GM19463 (cell line): Measurements from ENCODE around the gene ATXN7L3.

ENCODE experiments used
- ATAC-seq: cut with Tn5 transposase; IDR thresholded peaks from one replicate; pipeline ENCODE4 v1.9.1; 2021; ENCODE audit warnings: mild to moderate bottlenecking, moderate library complexity; ENCODE audit not compliant: unreplicated experiment

Gene ATXN7L3

DNA sequence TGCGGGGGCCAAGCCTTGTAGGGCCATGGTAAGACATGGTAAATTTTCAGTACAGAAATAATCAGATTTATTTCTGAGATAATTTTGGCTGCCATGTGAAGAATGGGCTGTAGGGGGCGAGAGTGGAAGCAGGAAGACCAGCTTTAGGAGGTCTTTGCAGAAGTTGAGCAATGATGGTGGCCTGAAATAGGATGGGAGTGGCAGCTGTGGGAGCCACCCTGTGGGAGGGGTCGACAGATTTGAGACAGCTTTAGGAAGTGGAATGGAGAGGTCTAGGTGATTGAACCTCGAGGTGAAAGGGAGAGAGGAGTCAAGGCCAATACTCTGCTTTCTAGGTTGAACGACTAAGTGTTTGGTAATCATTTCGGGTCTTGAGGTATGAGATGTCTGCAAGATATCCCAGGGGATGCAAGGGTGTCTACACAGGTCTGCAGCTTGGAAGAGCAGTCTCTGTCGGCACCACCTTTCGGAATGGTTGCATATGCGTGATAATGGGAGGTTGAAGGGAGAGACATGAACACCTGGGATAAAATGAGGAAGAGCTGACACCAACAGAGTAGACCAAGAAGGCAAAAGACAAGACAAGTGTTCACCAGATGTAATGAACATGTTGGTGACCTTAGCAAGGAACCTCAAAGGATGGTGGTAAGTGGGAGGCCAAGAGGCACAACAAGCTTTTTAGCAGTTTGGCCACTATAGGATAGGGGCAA lies 4.2 kb upstream of the ATXN7L3 start:
- ATAC-seq = no peak

- no peak for ATAC-seq
Measured at GRCh38 chr17:44202756-44203155, 3.1 kb upstream of the ATXN7L3 start.

DNA sequence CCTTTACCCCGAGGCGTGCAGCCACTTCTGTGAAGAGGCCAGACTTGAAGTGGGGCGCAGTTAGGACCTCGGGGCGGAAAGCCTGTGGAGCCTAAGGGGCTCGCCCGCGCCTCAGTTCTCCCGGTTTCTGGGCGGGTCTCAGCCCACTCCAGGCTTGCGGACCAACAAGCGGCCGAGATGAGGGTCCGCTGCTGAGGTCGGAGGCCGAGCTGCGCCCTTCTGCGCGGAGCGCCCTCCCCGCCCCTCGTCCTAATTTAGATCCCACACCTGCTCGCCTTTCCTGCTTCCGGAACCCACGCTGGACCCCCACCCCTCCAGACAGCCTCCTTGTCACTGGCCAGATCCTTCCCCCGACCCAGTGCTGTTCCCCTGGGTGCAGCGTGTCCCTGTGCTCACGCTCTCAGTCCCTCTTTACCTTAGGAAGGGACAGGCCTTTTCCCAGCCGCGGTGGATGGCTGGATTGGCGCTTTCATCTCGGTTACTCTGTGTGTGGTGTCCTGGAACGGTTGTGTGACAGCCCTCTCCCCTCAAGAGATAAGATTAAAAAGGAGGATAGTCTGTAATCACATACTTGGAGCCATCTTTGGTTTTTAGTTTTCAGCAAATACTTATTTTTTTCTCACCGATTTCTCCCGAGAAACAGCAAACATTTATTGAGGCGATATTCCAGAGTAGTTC lies 933 bp upstream of the ATXN7L3 start:
- ATAC-seq = no peak

DNA sequence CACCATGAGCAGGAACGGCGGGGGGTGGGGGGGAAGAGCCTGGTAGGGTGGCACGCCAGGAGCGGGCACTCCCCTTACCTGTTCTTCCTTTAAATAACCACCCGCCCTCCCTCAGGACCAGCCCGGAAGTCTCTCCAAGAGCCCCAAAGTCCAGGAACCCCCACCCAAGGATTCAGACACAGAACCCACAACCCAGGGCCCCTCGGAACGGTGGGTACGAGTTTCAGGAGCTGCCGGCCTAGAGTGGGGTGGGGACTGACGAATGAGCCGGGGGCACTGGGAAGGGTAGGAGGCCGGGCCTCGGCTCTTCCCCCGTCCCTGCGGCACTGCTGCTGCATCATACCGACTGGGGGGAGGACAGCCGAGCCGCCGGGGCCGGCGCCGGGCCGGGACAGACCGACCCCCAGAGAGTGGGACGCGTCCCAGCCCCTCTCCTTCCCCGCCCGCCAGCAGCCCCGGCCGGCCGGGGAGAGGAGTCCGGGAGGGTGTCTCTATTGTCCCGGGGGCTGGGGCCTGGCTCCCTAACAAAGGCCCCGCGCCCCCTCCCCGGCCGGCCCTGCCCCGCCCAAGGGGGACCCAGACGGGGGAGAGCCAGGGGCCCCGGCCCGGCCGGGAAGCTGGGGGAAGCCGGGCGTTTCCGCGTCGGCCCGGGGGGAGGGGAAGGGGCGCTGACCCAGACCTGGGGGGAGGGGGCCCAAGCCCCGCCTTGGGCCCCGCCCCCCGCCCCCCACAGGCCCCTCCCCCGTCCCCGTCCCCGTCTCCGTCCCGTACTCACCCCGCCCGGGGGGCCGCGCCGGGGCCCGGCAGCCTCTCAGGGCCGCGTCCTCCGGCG lies 747 bp downstream of the ATXN7L3 start:
- ATAC-seq = peak; percentile 22

GRCh38 chr17:44197980-44198720 lies 1.5 kb downstream of the ATXN7L3 start:
- no peak for ATAC-seq

GRCh38 chr17:44197107-44197506 lies 2.6 kb downstream of the ATXN7L3 start:
- ATAC-seq = no peak

- ATAC-seq = no peak
Measured at GRCh38 chr17:44193326-44194084, 6.2 kb downstream of the ATXN7L3 start.

DNA sequence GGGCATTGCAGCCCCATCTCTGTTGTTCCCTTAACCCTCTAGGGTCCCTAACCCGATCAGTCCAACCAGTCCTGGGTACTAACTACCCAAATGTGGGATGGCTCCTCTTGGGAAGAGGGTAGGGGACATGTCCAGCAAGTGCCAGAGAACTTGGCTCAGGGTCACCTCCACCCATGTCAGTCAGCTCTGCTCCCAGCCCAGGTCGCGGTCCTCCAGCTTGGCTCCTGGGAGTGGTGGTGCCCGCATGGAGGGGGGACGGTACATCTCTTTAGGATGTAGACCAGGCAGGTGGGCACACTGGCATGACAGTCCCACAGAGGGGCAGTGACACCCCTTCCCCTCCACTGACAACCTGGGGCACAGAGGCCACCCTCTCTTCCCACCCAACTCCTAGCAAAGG lies 6.9 kb downstream of the ATXN7L3 start:
- ATAC-seq = no peak

- no peak for ATAC-seq
Measured at GRCh38 chr17:44191941-44192496, 7.7 kb downstream of the ATXN7L3 start.

DNA sequence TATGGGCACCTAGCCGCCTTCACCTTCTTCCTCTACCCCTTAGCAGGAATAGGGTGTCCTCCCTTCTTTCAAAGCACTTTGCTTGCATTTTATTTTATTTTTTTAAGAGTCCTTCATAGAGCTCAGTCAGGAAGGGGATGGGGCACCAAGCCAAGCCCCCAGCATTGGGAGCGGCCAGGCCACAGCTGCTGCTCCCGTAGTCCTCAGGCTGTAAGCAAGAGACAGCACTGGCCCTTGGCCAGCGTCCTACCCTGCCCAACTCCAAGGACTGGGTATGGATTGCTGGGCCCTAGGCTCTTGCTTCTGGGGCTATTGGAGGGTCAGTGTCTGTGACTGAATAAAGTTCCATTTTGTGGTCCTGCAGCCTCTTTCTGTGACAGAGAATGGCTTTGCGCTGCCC lies 8.3 kb downstream of the ATXN7L3 start:
- ATAC-seq = no peak

GRCh38 chr17:44190481-44190880 lies 9.2 kb downstream of the ATXN7L3 start:
- no peak for ATAC-seq

DNA sequence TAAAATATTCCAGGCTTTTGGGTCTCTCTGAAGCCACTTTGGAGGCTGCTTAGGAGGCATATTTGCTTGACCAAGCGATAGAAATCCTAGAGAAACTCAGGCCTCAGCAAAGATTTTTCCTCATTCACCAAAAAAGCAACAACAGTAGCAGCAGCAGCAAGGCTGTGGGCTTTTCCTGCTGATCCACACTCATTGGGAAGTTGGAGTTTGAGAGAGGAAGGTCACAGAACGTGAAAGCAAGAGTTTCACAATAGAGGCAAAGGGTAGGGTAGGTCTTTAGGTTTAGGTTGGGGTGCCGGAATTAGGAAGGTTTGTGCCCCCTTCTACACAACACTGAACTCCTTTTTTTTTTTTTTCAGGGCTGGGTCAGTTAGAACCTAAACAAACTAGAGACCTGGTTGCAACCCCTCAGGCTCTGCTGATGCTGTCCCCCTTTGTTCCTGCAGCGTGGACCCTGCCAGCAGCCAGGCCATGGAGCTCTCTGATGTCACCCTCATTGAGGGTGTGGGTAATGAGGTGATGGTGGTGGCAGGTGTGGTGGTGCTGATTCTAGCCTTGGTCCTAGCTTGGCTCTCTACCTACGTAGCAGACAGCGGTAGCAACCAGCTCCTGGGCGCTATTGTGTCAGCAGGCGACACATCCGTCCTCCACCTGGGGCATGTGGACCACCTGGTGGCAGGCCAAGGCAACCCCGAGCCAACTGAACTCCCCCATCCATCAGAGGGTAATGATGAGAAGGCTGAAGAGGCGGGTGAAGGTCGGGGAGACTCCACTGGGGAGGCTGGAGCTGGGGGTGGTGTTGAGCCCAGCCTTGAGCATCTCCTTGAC lies 10.9 kb downstream of the ATXN7L3 start:
- no peak for ATAC-seq

DNA sequence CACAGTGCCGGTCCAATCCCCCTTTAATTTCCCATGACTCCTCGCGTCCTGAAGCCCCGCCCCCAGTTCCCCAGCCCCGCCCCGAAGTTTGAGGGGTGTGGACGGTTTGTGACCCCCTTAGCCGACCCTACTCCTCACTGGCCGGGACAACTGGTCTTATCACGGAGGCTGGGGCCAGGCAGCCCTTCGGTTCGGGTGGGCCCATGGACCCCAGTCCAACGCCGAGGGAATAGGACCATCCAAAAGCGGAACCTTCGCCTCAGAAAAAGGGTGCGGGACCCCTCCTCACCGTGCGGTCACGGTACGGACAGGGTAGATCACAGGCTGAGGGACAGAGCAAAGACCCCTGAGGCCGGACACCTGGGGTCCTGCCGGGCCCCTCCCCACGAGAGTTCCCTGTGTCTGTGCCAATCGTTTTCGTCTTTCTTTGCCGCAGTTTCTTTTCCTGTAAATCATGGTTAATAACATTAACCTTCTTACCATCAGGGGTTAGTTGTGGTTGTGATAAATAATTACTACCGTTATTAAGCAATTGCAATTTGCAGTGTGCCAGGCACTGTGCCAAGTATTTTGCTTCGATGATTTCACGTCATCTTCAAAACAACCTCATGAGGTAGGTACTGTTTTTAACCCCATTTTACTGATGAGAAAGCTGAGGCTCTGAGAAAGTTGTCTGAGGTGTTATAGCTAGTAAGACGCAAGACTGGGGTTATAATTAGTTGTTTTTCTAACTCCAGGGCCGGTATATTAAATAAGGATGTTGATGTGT lies 12.4 kb downstream of the ATXN7L3 start:
- peak; percentile 38 for ATAC-seq

- peak; percentile 83 for ATAC-seq
Measured at GRCh38 chr17:44186307-44187130, 13.2 kb downstream of the ATXN7L3 start, which contains the start of gene TMUB2. TSS of gene TMUB2 (plus strand) at chr17:44186972. CDS start at chr17:44187709, 737 bp downstream.

DNA sequence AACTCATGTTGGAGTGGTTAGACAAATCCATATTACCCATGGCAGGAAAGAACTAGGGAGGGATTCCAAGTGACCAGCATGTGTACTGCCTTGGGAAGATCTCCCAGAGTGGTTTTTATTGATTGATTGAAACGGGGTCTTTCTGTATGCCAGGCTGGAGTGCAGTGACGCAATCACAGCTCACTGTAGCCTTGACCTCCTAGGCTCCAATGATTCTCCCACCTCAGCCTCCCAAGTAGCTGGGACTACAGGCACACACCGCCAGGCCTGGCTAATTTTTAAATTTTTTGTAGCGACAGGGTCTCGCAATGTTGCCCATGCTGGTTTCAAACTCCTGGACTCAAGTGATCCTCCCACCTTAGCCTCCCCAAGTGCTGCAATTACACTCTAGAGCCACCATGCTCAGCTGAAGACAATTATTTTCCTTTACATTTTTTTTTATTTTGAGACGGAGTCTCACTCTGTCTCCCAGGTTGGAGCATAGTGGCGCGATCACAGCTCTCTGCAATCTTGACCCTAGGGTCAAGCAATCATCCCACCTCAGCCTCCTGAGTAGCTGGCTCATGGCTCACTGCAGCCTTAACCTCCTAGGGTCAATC lies 15.4 kb downstream of the ATXN7L3 start:
- no peak for ATAC-seq

DNA sequence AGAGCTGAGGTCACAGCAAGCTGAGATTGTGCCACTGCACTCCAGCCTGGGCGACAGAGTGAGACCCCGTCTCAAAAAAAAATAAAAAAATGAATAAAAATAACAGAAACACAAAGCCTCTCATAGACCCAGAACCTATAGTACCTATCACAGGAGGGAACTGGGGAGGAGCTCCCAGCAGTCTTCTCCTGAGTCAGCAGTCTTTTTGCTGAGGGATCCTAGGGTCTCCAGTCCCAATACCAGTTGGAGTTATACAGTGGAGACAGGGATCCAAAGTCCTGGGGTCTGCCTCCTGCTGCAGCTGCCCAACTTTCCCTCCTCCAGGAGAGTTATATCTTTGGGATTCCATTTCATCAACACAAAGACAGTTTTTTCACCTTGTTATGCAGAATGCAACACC lies 16.7 kb downstream of the ATXN7L3 start:
- no peak for ATAC-seq

GRCh38 chr17:44178133-44178532 lies 21.6 kb downstream of the ATXN7L3 start:
- no peak for ATAC-seq
